A549 (cell line): ENCODE measurements around the gene TAS2R10.

Source experiments
- CHD4 ChIP-seq: fragments of 200-600 bp; sonication (generic); IDR thresholded peaks from 2 replicates; pipeline ENCODE4 v1.6.1; 2016; ENCODE audit warnings: antibody characterized with exemption, mild to moderate bottlenecking, borderline replicate concordance
- HDAC2 ChIP-seq: fragments of 200-600 bp; sonication (generic); IDR thresholded peaks from 2 replicates; pipeline ENCODE4 v1.6.1; 2016
- HOXA7 ChIP-seq: fragments of 250-450 bp; sonication (Bioruptor Pico); IDR thresholded peaks from 2 replicates; pipeline ENCODE4 v1.5.0; 2020; ENCODE audit warnings: mild to moderate bottlenecking, moderate library complexity
- JUNB ChIP-seq: fragments of >200 bp; sonication (Bioruptor Twin); formaldehyde crosslinking; IDR thresholded peaks from 2 replicates; pipeline ENCODE4 v1.6.1; 2016
- MYC ChIP-seq: IDR thresholded peaks from 2 replicates; pipeline ENCODE4 v1.6.1; 2012; ENCODE audit warnings: mild to moderate bottlenecking, inconsistent platforms, low read length, improper control_type of control experiment, borderline replicate concordance
- POLR2A ChIP-seq: IDR thresholded peaks from 2 replicates; pipeline ENCODE4 v1.6.1; 2012; ENCODE audit warnings: mild to moderate bottlenecking, low read length
- RAD21 ChIP-seq, 2 experiments: fragments of >200 bp in 1 of 2; sonication (Bioruptor Twin) in 1 of 2; formaldehyde crosslinking in 1 of 2; IDR thresholded peaks in 1 of 2; conservative IDR thresholded peaks in 1 of 2; 2 replicates in 1 of 2; 3 replicates in 1 of 2; pipeline ENCODE4 v1.6.1; 2012 to 2018; ENCODE audit warnings: inconsistent platforms in 1 of 2
- RCOR1 ChIP-seq: fragments of 150-350 bp; IDR thresholded peaks from 2 replicates; pipeline ENCODE4 v1.6.1; 2014; ENCODE audit warnings: antibody characterized with exemption, low read length, low read depth
- TF ChIP-seq, protein P1 (sequence below): fragments of >200 bp; sonication (Bioruptor Twin); formaldehyde crosslinking; IDR thresholded peaks from 3 replicates; pipeline ENCODE4 v1.6.1; 2016
- TF ChIP-seq, protein P2 (sequence below): fragments of >200 bp; sonication (Bioruptor Twin); formaldehyde crosslinking; IDR thresholded peaks from 3 replicates; pipeline ENCODE4 v1.5.1; 2016
- TF ChIP-seq, protein P3 (sequence below): fragments of 450-650 bp; IDR thresholded peaks from 2 replicates; pipeline ENCODE4 v1.6.1; 2014; ENCODE audit warnings: antibody characterized with exemption

DNA sequence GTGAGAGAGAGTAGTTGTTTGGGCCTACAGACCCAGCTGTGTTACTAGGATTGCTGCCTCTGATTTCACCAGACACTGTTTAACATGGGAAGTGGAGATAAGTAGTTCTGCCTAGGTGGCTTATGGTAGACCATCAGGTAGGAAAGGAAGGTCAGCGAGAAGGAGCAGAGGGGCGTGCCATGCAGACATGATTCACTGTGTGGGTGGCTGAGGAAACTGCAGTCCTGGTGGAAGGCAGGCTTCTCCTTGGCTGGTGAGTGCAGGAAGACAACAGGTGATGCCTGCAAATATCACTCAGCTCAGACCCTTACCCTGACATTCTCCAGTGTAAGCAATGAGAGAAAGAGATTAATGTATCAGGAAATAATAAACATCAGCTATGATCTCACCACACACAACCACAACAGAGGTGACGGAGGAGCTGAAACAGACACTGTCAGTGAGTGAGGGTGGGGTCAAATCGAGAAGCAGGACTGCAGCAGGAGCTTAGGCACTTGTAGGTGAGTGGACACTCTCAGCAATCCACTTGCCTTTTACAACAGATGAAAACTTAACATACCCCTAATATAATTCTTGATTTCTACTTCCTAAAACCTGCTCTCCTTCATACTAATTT lies 25.2 kb upstream of the TAS2R10 start:
- TF ChIP-seq, protein P1, sequence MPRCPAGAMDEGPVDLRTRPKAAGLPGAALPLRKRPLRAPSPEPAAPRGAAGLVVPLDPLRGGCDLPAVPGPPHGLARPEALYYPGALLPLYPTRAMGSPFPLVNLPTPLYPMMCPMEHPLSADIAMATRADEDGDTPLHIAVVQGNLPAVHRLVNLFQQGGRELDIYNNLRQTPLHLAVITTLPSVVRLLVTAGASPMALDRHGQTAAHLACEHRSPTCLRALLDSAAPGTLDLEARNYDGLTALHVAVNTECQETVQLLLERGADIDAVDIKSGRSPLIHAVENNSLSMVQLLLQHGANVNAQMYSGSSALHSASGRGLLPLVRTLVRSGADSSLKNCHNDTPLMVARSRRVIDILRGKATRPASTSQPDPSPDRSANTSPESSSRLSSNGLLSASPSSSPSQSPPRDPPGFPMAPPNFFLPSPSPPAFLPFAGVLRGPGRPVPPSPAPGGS: no peak
- TF ChIP-seq, protein P2, sequence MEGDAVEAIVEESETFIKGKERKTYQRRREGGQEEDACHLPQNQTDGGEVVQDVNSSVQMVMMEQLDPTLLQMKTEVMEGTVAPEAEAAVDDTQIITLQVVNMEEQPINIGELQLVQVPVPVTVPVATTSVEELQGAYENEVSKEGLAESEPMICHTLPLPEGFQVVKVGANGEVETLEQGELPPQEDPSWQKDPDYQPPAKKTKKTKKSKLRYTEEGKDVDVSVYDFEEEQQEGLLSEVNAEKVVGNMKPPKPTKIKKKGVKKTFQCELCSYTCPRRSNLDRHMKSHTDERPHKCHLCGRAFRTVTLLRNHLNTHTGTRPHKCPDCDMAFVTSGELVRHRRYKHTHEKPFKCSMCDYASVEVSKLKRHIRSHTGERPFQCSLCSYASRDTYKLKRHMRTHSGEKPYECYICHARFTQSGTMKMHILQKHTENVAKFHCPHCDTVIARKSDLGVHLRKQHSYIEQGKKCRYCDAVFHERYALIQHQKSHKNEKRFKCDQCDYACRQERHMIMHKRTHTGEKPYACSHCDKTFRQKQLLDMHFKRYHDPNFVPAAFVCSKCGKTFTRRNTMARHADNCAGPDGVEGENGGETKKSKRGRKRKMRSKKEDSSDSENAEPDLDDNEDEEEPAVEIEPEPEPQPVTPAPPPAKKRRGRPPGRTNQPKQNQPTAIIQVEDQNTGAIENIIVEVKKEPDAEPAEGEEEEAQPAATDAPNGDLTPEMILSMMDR: no peak
- TF ChIP-seq RCOR1 (no peak), RAD21 (conservative IDR thresholded peaks at IDR 0.05 in 1 of 2, IDR thresholded peaks at IDR 0.05 in 1 of 2) (no peak), POLR2A (no peak), HDAC2 (no peak), CHD4 (no peak), JUNB (no peak), MYC (no peak), HOXA7 (CRISPR knock-in tag) (no peak)
- TF ChIP-seq, protein P3, sequence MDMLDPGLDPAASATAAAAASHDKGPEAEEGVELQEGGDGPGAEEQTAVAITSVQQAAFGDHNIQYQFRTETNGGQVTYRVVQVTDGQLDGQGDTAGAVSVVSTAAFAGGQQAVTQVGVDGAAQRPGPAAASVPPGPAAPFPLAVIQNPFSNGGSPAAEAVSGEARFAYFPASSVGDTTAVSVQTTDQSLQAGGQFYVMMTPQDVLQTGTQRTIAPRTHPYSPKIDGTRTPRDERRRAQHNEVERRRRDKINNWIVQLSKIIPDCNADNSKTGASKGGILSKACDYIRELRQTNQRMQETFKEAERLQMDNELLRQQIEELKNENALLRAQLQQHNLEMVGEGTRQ: no peak
